ENCODE results near the gene SMPD1.

The SMPD1 gene

GRCh38 chr11:6389905-6390717 lies at the start of gene SMPD1:
SMPD1 (plus strand) TSS chr11:6390474; CDS start chr11:6390599, 125 bp downstream.
- no peak for TF ChIP-seq CTCF (IDR thresholded peaks at IDR 0.05; ENCODE audit: low read depth, low read length)
- DNase-seq (ENCODE audit: extremely low read depth, low read depth), result peak; percentile 49

GRCh38 chr11:6345366-6345765 lies 44.9 kb upstream of the SMPD1 start:
- DNase-seq (ENCODE audit: extremely low read depth, low read depth), result no peak
- TF ChIP-seq CTCF (IDR thresholded peaks at IDR 0.05; ENCODE audit: low read depth, low read length), result no peak

GRCh38 chr11:6350043-6350442 lies 40.2 kb upstream of the SMPD1 start:
- no peak for TF ChIP-seq CTCF (IDR thresholded peaks at IDR 0.05; ENCODE audit: low read depth, low read length)
- no peak for DNase-seq (ENCODE audit: extremely low read depth, low read depth)

GRCh38 chr11:6350486-6350885 lies 39.8 kb upstream of the SMPD1 start:
- no peak for DNase-seq (ENCODE audit: extremely low read depth, low read depth)
- TF ChIP-seq CTCF (IDR thresholded peaks at IDR 0.05; ENCODE audit: low read depth, low read length), result no peak

- no peak for DNase-seq (ENCODE audit: extremely low read depth, low read depth)
- no peak for TF ChIP-seq CTCF (IDR thresholded peaks at IDR 0.05; ENCODE audit: low read depth, low read length)
Observed at GRCh38 chr11:6351782-6352382, 38.4 kb upstream of the SMPD1 start.

GRCh38 chr11:6353367-6353987 lies 36.8 kb upstream of the SMPD1 start:
- DNase-seq (ENCODE audit: extremely low read depth, low read depth), result no peak
- peak; percentile 95 for TF ChIP-seq CTCF (IDR thresholded peaks at IDR 0.05; ENCODE audit: low read depth, low read length)

Data from AG09319 (cell line).